GM19467 (cell line): Measurements from ENCODE around the gene CLSTN3.
A peak's percentile ranks its signal among the peaks of the same experiment; 100 is the strongest.

ENCODE experiments used
- ATAC-seq: cut with Tn5 transposase; IDR thresholded peaks from one replicate; pipeline ENCODE4 v1.9.1; 2021; ENCODE audit warnings: mild to moderate bottlenecking, moderate library complexity; ENCODE audit not compliant: unreplicated experiment

Gene CLSTN3

DNA sequence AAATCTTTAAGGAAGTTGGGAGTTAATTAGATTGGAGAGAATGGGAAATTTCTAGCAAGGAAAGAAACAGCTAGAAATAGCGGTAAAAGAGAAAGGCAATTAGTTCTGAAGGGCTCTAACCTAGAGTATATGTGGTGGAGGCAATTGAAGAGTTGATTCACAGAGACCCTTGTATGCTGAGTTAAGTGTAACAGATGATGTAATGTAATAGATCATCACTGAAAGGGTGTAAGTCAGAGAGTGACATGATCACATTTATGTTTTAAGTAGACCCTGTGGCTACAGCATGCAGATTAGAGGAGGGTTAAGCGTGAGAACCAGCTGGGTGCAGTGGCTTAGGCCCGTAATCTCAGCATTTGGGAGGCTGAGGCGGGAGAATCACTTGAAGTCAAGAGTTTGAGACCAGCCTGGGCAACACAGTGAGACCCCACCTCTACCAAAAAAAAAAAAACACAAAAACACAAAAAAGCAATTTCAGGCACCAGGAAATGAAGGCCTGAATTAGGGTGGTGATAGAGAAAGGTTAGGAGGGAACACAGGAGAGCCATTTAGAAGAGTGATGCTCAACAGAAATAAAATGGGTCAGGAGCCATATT, 4.4 kb upstream of the CLSTN3 start:
- no peak for ATAC-seq

- no peak for ATAC-seq
These were observed 2.1 kb upstream of the CLSTN3 start for GRCh38 chr12:7127916-7128626.

DNA sequence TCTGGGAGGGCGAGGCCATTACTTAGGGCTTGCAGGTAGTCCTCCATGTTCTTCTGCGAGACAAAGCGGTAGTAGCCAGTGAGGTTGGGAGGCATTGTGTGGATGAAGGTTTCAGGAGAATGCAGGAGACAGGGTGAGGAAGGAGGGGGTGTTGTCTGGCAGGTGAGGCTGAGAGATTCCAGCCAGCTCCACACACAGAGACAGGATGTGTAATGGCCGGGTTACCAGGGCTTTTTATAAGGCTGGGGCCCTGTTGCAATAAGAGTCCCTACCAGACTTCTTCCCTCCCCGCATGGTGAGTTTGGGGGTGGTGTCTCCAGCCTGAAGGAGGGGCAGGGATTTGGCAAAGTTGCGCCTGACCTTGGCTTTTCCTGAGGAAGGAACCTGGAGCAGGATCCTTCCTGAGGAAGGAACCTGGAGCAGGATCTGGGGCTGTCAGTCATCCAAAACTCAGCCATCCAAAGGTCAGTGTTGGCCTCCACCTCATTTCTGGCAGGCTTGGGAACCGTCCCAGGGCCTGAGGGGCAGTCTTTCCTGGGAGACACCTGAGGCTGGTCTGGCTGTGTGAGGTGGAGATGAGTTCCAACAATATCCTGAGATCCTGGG, 1.4 kb upstream of the CLSTN3 start, which contains the start of gene RBP5:
TSS of gene RBP5 (minus strand) at position 209 of the 606 bp plus-strand sequence. CDS start at position 95, 114 bp downstream.
- no peak for ATAC-seq

GRCh38 chr12:7129287-7129871, 792 bp upstream of the CLSTN3 start:
- ATAC-seq = no peak

GRCh38 chr12:7130701-7131501, 730 bp downstream of the CLSTN3 start:
- peak; percentile 47 for ATAC-seq

- no peak for ATAC-seq
These were observed 1.3 kb downstream of the CLSTN3 start for GRCh38 chr12:7131502-7131866.

DNA sequence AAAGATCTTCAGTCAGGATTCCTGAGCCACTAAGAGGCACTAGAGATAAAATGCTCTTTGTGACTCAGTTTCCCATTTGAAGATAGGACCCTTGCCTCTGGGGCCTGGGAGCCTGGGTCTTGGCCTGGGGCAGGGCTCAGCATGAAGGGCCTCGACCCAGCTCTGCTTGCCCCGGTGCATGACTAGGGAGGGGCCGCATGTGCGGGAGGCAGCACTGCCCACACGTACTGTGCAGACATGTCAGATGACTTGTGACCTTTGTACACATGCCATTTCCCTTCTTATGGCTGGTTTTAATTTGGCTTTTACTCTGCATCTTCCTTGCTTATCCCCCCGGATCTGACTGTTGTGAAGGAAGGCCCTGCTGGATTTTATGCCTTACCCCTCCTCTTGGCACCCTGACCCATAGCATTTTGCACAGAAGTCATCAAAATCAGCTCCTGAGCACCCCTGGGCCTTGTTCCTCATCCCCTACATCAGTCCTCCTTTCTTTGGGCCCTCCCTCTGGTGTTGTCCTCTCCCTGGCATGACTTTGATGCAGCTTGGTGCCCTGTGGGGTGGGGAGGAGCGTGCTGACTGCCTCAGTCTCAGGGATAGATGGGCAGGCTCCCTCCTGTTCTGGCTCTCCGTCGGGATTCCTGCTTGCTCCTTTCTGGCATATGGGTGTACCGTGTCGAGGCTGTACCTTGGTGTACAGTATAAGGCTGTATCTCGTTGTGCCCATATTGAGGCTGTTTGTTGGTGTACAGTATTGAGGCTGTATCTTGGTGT, 4.4 kb downstream of the CLSTN3 start:
- no peak for ATAC-seq

GRCh38 chr12:7136071-7136470, 5.9 kb downstream of the CLSTN3 start:
- ATAC-seq = no peak

DNA sequence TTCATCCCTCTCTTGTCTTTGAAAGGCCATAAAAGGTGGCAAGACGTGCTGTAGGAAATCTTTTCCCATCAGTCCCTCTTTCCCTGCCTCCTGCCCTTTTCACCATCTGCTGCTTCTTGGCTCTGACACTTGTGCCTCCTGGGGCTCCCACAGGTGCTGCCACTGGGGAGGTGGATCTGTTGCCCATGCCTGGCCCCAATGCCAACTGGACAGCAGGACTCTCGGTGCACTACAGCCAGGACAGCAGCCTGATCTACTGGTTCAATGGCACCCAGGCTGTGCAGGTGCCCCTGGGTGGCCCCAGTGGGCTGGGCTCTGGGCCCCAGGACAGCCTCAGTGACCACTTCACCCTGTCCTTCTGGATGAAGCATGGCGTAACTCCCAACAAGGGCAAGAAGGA, 6.5 kb downstream of the CLSTN3 start:
- no peak for ATAC-seq

- no peak for ATAC-seq
These were observed 7.7 kb downstream of the CLSTN3 start for GRCh38 chr12:7137908-7138307.

- ATAC-seq = no peak
These were observed 9.0 kb downstream of the CLSTN3 start for GRCh38 chr12:7139200-7139599.

- no peak for ATAC-seq
These were observed 11.3 kb downstream of the CLSTN3 start for GRCh38 chr12:7141351-7142005.

- no peak for ATAC-seq
These were observed 12.0 kb downstream of the CLSTN3 start for GRCh38 chr12:7142056-7142644.

- no peak for ATAC-seq
These were observed 12.8 kb downstream of the CLSTN3 start for GRCh38 chr12:7142809-7143465.

DNA sequence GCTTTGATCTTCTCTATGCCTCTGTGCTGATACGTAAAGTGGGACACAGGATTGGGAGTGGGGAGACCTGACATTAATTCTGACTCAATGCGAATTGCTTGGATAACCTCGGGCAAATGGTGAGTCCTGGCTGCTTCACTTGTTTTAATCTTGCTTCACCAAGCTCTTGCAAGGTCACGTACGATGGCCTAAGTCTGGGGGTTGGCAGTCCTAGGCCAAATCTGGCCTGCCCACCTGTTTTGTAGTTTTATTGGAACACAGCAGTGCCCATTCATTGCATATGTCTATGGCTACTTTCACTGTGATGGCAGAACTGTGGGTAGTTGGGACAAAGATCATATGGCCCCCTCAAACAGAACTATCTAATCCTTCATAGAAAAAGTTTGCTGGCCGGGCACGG, 13.4 kb downstream of the CLSTN3 start:
- ATAC-seq = no peak

GRCh38 chr12:7144414-7145120, 14.4 kb downstream of the CLSTN3 start:
- ATAC-seq = no peak

DNA sequence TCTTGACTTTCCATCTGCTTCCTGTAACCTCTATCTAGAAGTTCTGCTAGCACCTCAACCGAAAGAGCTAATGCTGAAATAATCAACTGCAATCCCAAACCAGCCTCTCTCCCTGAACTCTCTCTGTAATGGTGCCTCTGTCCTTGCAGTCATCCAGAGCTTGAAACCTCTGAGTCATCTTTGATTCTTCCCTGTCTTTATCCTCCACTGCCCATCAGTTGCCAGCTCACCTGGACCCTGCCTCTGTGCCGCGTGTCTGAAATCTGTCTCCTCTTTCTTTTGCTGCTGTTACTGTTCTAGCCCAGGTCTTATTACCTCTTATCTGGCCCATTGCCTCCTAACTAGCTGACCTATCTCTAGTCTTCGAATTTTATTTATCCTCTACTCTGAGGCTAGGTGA, 15.5 kb downstream of the CLSTN3 start:
- no peak for ATAC-seq

GRCh38 chr12:7146228-7146627, 16.1 kb downstream of the CLSTN3 start:
- no peak for ATAC-seq
